Ovary (tissue), 3 donors: ENCODE results near the gene OBSCN.

ENCODE experiments used
- EP300 ChIP-seq: sonication (generic); formaldehyde crosslinking; IDR thresholded peaks from one replicate; pipeline ENCODE4 v1.6.1; 2017; ENCODE audit warnings: antibody characterized with exemption
- TF ChIP-seq, protein P1 (sequence below), 3 donors: fragments of 450-650 bp in 2 of 3; fragments of 200-600 bp in 1 of 3; IDR thresholded peaks; one replicate each; pipeline versions ENCODE4 v1.5.1 to v1.8.0; 2016 to 2022; ENCODE audit warnings: antibody characterized with exemption in 3 of 3, mild to moderate bottlenecking in 1 of 3
- donor health status: DM: no; HTN: no; CAD: no.

DNA sequence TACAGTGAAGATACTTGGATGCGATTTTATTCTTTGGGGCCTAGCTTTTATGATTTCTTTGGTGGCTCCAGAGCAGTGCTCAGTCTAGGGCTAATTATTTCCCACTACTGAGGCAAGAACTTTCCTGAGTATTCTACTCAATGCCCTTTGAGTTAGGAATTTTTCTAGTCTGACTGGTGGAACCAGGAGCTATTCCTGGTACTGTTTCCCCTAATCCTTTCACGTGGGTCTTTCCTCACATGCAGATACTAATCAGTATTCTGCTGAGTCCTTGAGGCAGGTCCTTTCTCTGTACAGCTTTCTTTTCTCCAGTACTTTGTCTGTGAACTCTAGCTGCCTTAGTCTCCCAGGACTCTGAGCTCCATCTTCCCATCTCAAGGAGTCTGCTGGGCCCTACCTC lies 122.0 kb downstream of the OBSCN start:
- TF ChIP-seq, protein P1, sequence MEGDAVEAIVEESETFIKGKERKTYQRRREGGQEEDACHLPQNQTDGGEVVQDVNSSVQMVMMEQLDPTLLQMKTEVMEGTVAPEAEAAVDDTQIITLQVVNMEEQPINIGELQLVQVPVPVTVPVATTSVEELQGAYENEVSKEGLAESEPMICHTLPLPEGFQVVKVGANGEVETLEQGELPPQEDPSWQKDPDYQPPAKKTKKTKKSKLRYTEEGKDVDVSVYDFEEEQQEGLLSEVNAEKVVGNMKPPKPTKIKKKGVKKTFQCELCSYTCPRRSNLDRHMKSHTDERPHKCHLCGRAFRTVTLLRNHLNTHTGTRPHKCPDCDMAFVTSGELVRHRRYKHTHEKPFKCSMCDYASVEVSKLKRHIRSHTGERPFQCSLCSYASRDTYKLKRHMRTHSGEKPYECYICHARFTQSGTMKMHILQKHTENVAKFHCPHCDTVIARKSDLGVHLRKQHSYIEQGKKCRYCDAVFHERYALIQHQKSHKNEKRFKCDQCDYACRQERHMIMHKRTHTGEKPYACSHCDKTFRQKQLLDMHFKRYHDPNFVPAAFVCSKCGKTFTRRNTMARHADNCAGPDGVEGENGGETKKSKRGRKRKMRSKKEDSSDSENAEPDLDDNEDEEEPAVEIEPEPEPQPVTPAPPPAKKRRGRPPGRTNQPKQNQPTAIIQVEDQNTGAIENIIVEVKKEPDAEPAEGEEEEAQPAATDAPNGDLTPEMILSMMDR (IDR thresholded peaks at IDR 0.05): no peak
- TF ChIP-seq EP300: no peak
